ENCODE results near the gene PROM1. TPM values are rescaled to one million over a fixed set of nuclear protein-coding genes. Genes with fewer than 3 reads are reported as not detected.

The PROM1 gene
- total RNA-seq, 1 experiment from 2014 or later: 196 TPM

GRCh38 chr4:15928883-15929282 lies 154.9 kb downstream of the PROM1 start:
- POLR2A ChIA-PET: no interaction called here
- no peaks in the 10 kb centered on the region for H3K9me3 ChIP-seq
- Mint-ChIP-seq H3K27me3 (ENCODE audit: insufficient read depth, unreplicated experiment) (peaks cover 12% of the 10 kb centered on the region), H3K4me1 (ENCODE audit: low read depth, unreplicated experiment) (no peaks in the 10 kb centered on the region), H3K27ac (ENCODE audit: unreplicated experiment) (no peak overlapping the region), H3K4me3 (ENCODE audit: unreplicated experiment) (no peak overlapping the region), H3K9me3 (ENCODE audit: unreplicated experiment) (no peaks in the 10 kb centered on the region), H3K36me3 (ENCODE audit: insufficient read depth, unreplicated experiment) (no peaks in the 10 kb centered on the region)
- CTCF ChIA-PET: no interaction called here
- H3K4me1 ChIP-seq: no peaks in the 10 kb centered on the region
- BruUV-seq (replicated peaks): no TSS peak
- H3K36me3 ChIP-seq (ENCODE audit: control insufficient read depth, insufficient read depth, low read length): no peaks in the 10 kb centered on the region
- no peak overlapping the region for H3K4me3 ChIP-seq (ENCODE audit: low read depth, low read length)
- DNase-seq: no peak
- intact Hi-C loops (cut with micrococcal nuclease; ENCODE audit: unreplicated experiment): no loop called here
- no peaks in the 10 kb centered on the region for H3K27me3 ChIP-seq (replicated peaks; ENCODE audit: control insufficient read depth, insufficient read depth, low read length)
- TF ChIP-seq, protein P1, sequence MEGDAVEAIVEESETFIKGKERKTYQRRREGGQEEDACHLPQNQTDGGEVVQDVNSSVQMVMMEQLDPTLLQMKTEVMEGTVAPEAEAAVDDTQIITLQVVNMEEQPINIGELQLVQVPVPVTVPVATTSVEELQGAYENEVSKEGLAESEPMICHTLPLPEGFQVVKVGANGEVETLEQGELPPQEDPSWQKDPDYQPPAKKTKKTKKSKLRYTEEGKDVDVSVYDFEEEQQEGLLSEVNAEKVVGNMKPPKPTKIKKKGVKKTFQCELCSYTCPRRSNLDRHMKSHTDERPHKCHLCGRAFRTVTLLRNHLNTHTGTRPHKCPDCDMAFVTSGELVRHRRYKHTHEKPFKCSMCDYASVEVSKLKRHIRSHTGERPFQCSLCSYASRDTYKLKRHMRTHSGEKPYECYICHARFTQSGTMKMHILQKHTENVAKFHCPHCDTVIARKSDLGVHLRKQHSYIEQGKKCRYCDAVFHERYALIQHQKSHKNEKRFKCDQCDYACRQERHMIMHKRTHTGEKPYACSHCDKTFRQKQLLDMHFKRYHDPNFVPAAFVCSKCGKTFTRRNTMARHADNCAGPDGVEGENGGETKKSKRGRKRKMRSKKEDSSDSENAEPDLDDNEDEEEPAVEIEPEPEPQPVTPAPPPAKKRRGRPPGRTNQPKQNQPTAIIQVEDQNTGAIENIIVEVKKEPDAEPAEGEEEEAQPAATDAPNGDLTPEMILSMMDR (IDR thresholded peaks at IDR 0.05; ENCODE audit: insufficient read depth in 1 of 2, low read depth in 1 of 2, low read length in 1 of 2, severe bottlenecking in 1 of 2, unreplicated experiment in 1 of 2): no peak

- Histone ChIP-seq H3K4me1 (no peaks in the 10 kb centered on the region), H3K27me3 (replicated peaks; ENCODE audit: control insufficient read depth, insufficient read depth, low read length) (no peaks in the 10 kb centered on the region), H3K4me3 (ENCODE audit: low read depth, low read length) (no peak overlapping the region), H3K36me3 (ENCODE audit: control insufficient read depth, insufficient read depth, low read length) (no peaks in the 10 kb centered on the region), H3K9me3 (no peaks in the 10 kb centered on the region)
- no peak overlapping the region for H3K4me3 Mint-ChIP-seq (ENCODE audit: unreplicated experiment)
- CTCF ChIA-PET: no interaction called here
- POLR2A ChIA-PET: no interaction called here
- H3K27me3 Mint-ChIP-seq (ENCODE audit: insufficient read depth, unreplicated experiment): peaks cover 21% of the 10 kb centered on the region
- intact Hi-C loops (cut with micrococcal nuclease; ENCODE audit: unreplicated experiment): no loop called here
- no peaks in the 10 kb centered on the region for H3K4me1 Mint-ChIP-seq (ENCODE audit: low read depth, unreplicated experiment)
- no peaks in the 10 kb centered on the region for H3K9me3 Mint-ChIP-seq (ENCODE audit: unreplicated experiment)
- TF ChIP-seq, protein P1 (IDR thresholded peaks at IDR 0.05; ENCODE audit: insufficient read depth in 1 of 2, low read depth in 1 of 2, low read length in 1 of 2, severe bottlenecking in 1 of 2, unreplicated experiment in 1 of 2): no peak
- BruUV-seq (replicated peaks): no TSS peak
- H3K36me3 Mint-ChIP-seq (ENCODE audit: insufficient read depth, unreplicated experiment): no peaks in the 10 kb centered on the region
- no peak overlapping the region for H3K27ac Mint-ChIP-seq (ENCODE audit: unreplicated experiment)
- no peak for DNase-seq
Observed at GRCh38 chr4:15926486-15926885, 157.3 kb downstream of the PROM1 start.

GRCh38 chr4:15925830-15926229 lies 158.0 kb downstream of the PROM1 start:
- Histone ChIP-seq H3K36me3 (ENCODE audit: control insufficient read depth, insufficient read depth, low read length) (no peaks in the 10 kb centered on the region), H3K27me3 (replicated peaks; ENCODE audit: control insufficient read depth, insufficient read depth, low read length) (no peaks in the 10 kb centered on the region), H3K9me3 (no peaks in the 10 kb centered on the region), H3K4me3 (ENCODE audit: low read depth, low read length) (no peak overlapping the region), H3K4me1 (no peaks in the 10 kb centered on the region)
- no TSS peak for BruUV-seq (replicated peaks)
- H3K4me3 Mint-ChIP-seq (ENCODE audit: unreplicated experiment): no peak overlapping the region
- POLR2A ChIA-PET: no interaction called here
- H3K27ac Mint-ChIP-seq (ENCODE audit: unreplicated experiment): no peak overlapping the region
- no peaks in the 10 kb centered on the region for H3K9me3 Mint-ChIP-seq (ENCODE audit: unreplicated experiment)
- DNase-seq: no peak
- CTCF ChIA-PET: no interaction called here
- intact Hi-C loops (cut with micrococcal nuclease; ENCODE audit: unreplicated experiment): no loop called here
- peaks cover 15% of the 10 kb centered on the region for H3K27me3 Mint-ChIP-seq (ENCODE audit: insufficient read depth, unreplicated experiment)
- no peaks in the 10 kb centered on the region for H3K4me1 Mint-ChIP-seq (ENCODE audit: low read depth, unreplicated experiment)
- TF ChIP-seq, protein P1 (IDR thresholded peaks at IDR 0.05; ENCODE audit: insufficient read depth in 1 of 2, low read depth in 1 of 2, low read length in 1 of 2, severe bottlenecking in 1 of 2, unreplicated experiment in 1 of 2): no peak
- H3K36me3 Mint-ChIP-seq (ENCODE audit: insufficient read depth, unreplicated experiment): no peaks in the 10 kb centered on the region
